Nephron (organoid): Measurements from ENCODE around the gene RNF150.

Source experiments
- H3K27ac Mint-ChIP-seq, 3 experiments: 2 replicates each; pipeline ENCODE4 v1.8.0; 2020; ENCODE audit warnings: mixed read lengths in 3 of 3, mild to moderate bottlenecking in 2 of 3, moderate library complexity in 1 of 3
- H3K27me3 Mint-ChIP-seq: 2 replicates; pipeline ENCODE4 v1.8.0; 2021; ENCODE audit warnings: low read depth, mild to moderate bottlenecking, moderate library complexity, mixed read lengths
- H3K36me3 Mint-ChIP-seq: 2 replicates; pipeline ENCODE4 v1.8.0; 2020; ENCODE audit warnings: low read depth, mixed read lengths
- H3K4me1 Mint-ChIP-seq: 2 replicates; pipeline ENCODE4 v1.8.0; 2020; ENCODE audit warnings: mixed read lengths
- H3K4me3 Mint-ChIP-seq, 3 experiments: 2 replicates each; pipeline ENCODE4 v1.8.0; 2020; ENCODE audit warnings: mild to moderate bottlenecking in 3 of 3, mixed read lengths in 3 of 3, moderate library complexity in 2 of 3
- H3K9me3 Mint-ChIP-seq: 2 replicates; pipeline ENCODE4 v1.8.0; 2020; ENCODE audit warnings: mixed read lengths
- CTCF ChIP-seq, 3 experiments: fragments of 200-600 bp; sonication (generic); IDR thresholded peaks; one replicate each; pipeline ENCODE4 v1.5.0; 2021; ENCODE audit warnings: antibody characterized with exemption in 3 of 3; ENCODE audit not compliant: unreplicated experiment in 3 of 3

Gene RNF150

GRCh38 chr4:141002323-141002805, 130.9 kb downstream of the RNF150 start:
- H3K36me3 Mint-ChIP-seq: peaks cover 8% of the 10 kb centered on the region
- H3K27ac Mint-ChIP-seq: no peak overlapping the region
- no peak for TF ChIP-seq CTCF (IDR thresholded peaks at IDR 0.05; ENCODE audit: unreplicated experiment in 3 of 3)
- peaks cover 16% of the 10 kb centered on the region for H3K4me1 Mint-ChIP-seq
- no peaks in the 10 kb centered on the region for H3K9me3 Mint-ChIP-seq
- no peaks in the 10 kb centered on the region for H3K27me3 Mint-ChIP-seq
- H3K4me3 Mint-ChIP-seq: no peak overlapping the region

DNA sequence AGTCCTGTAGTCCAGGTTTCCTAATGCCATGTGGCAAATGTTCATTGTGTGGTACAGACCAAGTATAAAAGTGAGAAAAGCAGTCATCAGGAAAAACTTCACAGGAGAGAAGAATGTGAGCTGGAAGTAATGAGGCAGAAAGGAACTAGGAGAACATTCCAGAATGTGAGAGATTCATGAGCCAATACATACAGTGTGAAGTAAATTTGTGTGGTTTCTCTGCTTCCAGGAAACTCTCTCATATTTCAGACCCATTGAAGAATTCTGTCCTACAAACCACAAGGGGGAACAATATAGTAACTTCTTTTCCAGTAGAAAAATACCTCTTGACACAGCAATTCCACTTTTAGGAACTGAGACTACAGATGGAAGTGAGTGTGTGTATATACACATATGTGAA, 136.5 kb downstream of the RNF150 start:
- TF ChIP-seq CTCF (IDR thresholded peaks at IDR 0.05; ENCODE audit: unreplicated experiment in 3 of 3): no peak
- H3K27ac Mint-ChIP-seq: peak overlapping the region in 1 of 3 experiments; percentile 5
- peaks cover 14% of the 10 kb centered on the region for H3K4me1 Mint-ChIP-seq
- H3K27me3 Mint-ChIP-seq: no peaks in the 10 kb centered on the region
- H3K4me3 Mint-ChIP-seq: no peak overlapping the region
- H3K9me3 Mint-ChIP-seq: no peaks in the 10 kb centered on the region
- peaks cover 17% of the 10 kb centered on the region for H3K36me3 Mint-ChIP-seq

DNA sequence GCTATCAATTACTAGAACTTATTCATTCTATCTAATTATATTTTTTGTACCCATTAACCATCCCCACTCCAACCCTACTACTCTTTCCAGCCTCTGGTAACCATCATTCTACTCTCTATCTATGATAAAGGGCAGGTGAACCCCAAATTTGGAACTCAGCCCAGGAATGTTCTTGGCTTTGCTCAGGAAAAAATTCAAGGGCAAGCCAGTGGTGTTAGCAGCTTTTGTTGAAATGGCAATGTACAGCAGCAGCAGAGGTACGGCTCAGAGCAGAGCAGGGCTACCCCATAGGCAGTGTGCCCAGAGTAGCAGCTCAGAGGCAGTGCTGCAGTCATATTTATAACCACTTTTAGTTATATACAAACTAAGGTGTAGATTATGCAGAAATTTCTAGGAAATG, 138.2 kb downstream of the RNF150 start:
- Mint-ChIP-seq H3K27me3 (no peaks in the 10 kb centered on the region), H3K27ac (no peak overlapping the region), H3K9me3 (no peaks in the 10 kb centered on the region), H3K36me3 (peaks cover 17% of the 10 kb centered on the region), H3K4me3 (no peak overlapping the region), H3K4me1 (peaks cover 14% of the 10 kb centered on the region)
- TF ChIP-seq CTCF (IDR thresholded peaks at IDR 0.05; ENCODE audit: unreplicated experiment in 3 of 3): no peak

- H3K27me3 Mint-ChIP-seq: no peaks in the 10 kb centered on the region
- H3K27ac Mint-ChIP-seq: peak overlapping the region in 1 of 3 experiments; percentile 15
- no peaks in the 10 kb centered on the region for H3K9me3 Mint-ChIP-seq
Observed at GRCh38 chr4:140994015-140994414, 139.3 kb downstream of the RNF150 start.

GRCh38 chr4:140993370-140993769, 139.9 kb downstream of the RNF150 start:
- TF ChIP-seq CTCF (IDR thresholded peaks at IDR 0.05; ENCODE audit: unreplicated experiment in 3 of 3): no peak
- H3K27me3 Mint-ChIP-seq: no peaks in the 10 kb centered on the region
- no peak overlapping the region for H3K4me3 Mint-ChIP-seq
- no peaks in the 10 kb centered on the region for H3K9me3 Mint-ChIP-seq
- no peak overlapping the region for H3K27ac Mint-ChIP-seq
- H3K36me3 Mint-ChIP-seq: peaks cover 17% of the 10 kb centered on the region
- H3K4me1 Mint-ChIP-seq: peaks cover 24% of the 10 kb centered on the region

More at GRCh38 chr4:140994015-140994414, 139.3 kb downstream of the RNF150 start:
- no peak overlapping the region for H3K4me3 Mint-ChIP-seq
- peaks cover 23% of the 10 kb centered on the region for H3K4me1 Mint-ChIP-seq
- TF ChIP-seq CTCF (IDR thresholded peaks at IDR 0.05; ENCODE audit: unreplicated experiment in 3 of 3): no peak
- H3K36me3 Mint-ChIP-seq: peaks cover 17% of the 10 kb centered on the region

DNA sequence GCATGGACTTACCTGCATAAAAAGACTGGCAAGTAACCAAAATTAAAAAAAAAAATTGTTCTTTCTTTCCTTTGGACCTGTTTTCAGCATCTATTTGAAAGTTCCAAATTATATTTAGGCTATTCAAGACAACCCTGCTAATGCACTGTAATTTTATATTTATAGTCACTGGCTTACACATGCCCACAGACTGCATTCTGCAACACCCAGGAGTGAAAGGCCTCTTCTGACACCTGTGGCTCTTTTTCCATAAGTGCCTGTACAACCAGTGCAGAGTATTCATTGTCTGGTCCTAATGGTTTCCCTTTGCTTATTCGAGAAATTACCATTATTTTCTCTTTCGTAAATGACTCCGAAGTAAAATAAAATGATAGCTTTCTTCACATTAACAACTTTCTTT, 143.3 kb downstream of the RNF150 start:
- no peak for TF ChIP-seq CTCF (IDR thresholded peaks at IDR 0.05; ENCODE audit: unreplicated experiment in 3 of 3)
- peaks cover 6% of the 10 kb centered on the region for H3K36me3 Mint-ChIP-seq
- peaks cover 4% of the 10 kb centered on the region for H3K9me3 Mint-ChIP-seq
- H3K27me3 Mint-ChIP-seq: no peaks in the 10 kb centered on the region
- no peak overlapping the region for H3K4me3 Mint-ChIP-seq
- peak overlapping the region in 2 of 3 experiments; percentile 30 to 62 for H3K27ac Mint-ChIP-seq
- H3K4me1 Mint-ChIP-seq: peaks cover 35% of the 10 kb centered on the region
